Mucosa of rectum (tissue), 2 donors: ENCODE data around the gene SPAG6.

Source experiments
- H3K27ac ChIP-seq, 2 donors: one replicate each; pipeline ENCODE4 v1.7.0; 2013; ENCODE audit warnings: inconsistent platforms in 2 of 2, low read depth in 2 of 2, low read length in 2 of 2
- H3K27me3 ChIP-seq, 2 donors: one replicate each; pipeline ENCODE4 v1.7.0; 2013; ENCODE audit warnings: low read length in 2 of 2; ENCODE audit not compliant: control insufficient read depth in 2 of 2, insufficient read depth in 2 of 2
- H3K36me3 ChIP-seq, 2 donors: one replicate each; pipeline ENCODE4 v1.7.0; 2013; ENCODE audit warnings: low read length in 2 of 2; ENCODE audit not compliant: control insufficient read depth in 2 of 2, insufficient read depth in 2 of 2
- H3K4me1 ChIP-seq, 2 donors: one replicate each; pipeline ENCODE4 v1.7.0; 2013; ENCODE audit warnings: low read length in 2 of 2, mild to moderate bottlenecking in 1 of 2; ENCODE audit not compliant: control insufficient read depth in 2 of 2, insufficient read depth in 2 of 2
- H3K4me3 ChIP-seq, 2 donors: one replicate each; pipeline ENCODE4 v1.7.0; 2013; ENCODE audit warnings: low read length in 2 of 2
- H3K9ac ChIP-seq, 2 donors: one replicate each; pipeline ENCODE4 v1.7.0; 2013; ENCODE audit warnings: low read length in 2 of 2, low read depth in 1 of 2, mild to moderate bottlenecking in 1 of 2
- H3K9me3 ChIP-seq, 2 donors: one replicate each; pipeline ENCODE4 v1.7.0; 2013; ENCODE audit warnings: low read length in 2 of 2; ENCODE audit not compliant: control insufficient read depth in 2 of 2
- donor health status: healthy.
- donor health status: Normal muscosa, but diverticular disease.

Gene SPAG6

DNA sequence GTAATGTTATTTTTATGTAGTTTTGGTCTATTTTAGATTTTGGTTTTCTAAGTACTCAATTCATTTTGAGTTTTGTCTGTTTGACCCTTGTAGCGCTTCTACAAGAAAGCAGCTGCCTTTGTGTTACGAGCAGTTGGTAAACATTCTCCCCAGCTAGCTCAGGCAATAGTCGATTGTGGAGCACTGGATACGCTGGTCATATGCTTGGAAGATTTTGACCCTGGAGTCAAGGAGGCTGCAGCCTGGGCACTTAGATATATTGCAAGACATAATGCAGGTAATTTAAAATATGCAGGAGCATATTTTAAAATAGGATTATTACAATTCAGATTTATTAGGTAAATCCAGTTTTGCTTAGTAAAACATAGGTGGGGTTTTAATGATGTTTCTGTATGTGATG lies 23.1 kb downstream of the SPAG6 start:
- Histone ChIP-seq H3K27ac (no peak overlapping the region), H3K4me3 (no peak overlapping the region), H3K9ac (no peak overlapping the region)

DNA sequence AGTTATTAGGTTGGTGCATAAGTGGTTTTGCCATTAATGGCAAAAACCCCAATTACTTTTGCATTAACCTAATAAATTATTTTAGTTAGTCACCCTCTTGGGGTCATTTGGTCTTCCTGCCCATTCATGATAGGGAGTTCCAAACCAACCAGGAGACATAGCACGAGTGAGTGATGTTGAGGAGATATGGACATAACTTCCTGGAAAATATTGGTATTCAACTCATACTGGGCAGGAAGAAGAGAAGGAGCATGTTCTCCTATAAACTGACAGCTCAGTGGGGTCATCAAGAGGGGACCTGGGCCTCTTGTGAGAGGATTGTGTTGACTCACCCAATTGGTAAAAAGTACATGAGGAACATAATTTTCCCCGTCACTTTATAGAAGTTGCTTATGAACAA lies 23.7 kb downstream of the SPAG6 start:
- H3K9ac ChIP-seq: no peak overlapping the region
- H3K4me1 ChIP-seq: no peaks in the 10 kb centered on the region
- no peaks in the 10 kb centered on the region for H3K27me3 ChIP-seq
- no peaks in the 10 kb centered on the region for H3K36me3 ChIP-seq
- H3K4me3 ChIP-seq: no peak overlapping the region
- no peak overlapping the region for H3K27ac ChIP-seq
- H3K9me3 ChIP-seq: no peaks in the 10 kb centered on the region

More for the DNA sequence above, 23.1 kb downstream of the SPAG6 start:
- no peaks in the 10 kb centered on the region for H3K9me3 ChIP-seq
- H3K36me3 ChIP-seq: no peaks in the 10 kb centered on the region
- H3K27me3 ChIP-seq: peaks cover 0 to 1% of the 10 kb centered on the region in 2 donors
- H3K4me1 ChIP-seq: no peaks in the 10 kb centered on the region

DNA sequence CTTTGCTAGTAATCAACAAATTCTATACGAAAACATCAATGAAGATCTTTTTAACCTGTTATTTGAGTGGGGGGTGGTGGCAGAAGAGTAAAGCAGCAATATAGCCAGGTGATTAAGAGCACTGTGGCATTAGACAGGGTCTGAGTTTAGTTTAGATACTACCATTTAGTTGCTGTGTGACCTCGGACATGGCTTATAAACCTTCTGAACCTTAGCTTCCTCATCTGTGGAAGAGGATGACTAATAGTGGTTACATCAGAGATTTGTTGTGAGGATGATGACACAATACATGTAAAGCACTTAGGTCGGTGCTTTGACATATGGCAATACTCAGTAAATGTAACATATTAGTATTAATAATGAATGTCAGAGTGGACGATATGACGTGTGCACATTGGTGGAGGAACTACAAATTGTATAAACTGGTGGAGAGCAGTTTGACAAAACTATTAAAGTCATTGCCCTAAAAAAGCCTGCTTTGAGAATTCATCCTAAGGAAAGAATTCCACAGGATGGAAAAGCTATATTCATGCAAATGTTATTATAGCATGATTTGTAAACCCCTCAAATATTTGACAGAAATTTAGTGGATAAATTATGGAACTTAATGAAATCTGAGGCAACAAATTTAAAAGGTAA lies 24.3 kb downstream of the SPAG6 start:
- H3K4me1 ChIP-seq: no peaks in the 10 kb centered on the region
- no peaks in the 10 kb centered on the region for H3K27me3 ChIP-seq
- no peak overlapping the region for H3K4me3 ChIP-seq
- H3K27ac ChIP-seq: no peak overlapping the region
- no peaks in the 10 kb centered on the region for H3K9me3 ChIP-seq
- H3K9ac ChIP-seq: no peak overlapping the region
- H3K36me3 ChIP-seq: no peaks in the 10 kb centered on the region

DNA sequence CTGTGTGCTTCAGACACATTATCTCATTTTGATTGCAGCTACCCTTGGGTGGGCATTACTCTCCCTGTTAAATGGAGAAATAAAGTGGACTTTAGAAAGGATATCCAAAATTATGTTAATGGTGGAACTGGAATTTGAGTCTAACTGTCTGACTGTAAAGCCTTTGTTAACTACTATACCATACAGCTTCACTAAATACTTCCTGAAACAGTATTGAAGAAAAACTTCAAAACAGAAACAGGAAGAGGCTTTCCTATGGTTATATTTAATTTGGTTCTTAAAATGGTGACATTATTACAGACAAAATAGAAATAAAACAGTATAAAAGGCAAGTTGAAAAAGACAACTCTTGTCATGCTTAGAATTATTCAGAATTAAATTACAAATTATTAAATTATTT lies 25.0 kb downstream of the SPAG6 start:
- Histone ChIP-seq H3K36me3 (no peaks in the 10 kb centered on the region), H3K27me3 (no peaks in the 10 kb centered on the region), H3K9ac (no peak overlapping the region), H3K4me1 (no peaks in the 10 kb centered on the region), H3K9me3 (no peaks in the 10 kb centered on the region), H3K27ac (no peak overlapping the region), H3K4me3 (no peak overlapping the region)

DNA sequence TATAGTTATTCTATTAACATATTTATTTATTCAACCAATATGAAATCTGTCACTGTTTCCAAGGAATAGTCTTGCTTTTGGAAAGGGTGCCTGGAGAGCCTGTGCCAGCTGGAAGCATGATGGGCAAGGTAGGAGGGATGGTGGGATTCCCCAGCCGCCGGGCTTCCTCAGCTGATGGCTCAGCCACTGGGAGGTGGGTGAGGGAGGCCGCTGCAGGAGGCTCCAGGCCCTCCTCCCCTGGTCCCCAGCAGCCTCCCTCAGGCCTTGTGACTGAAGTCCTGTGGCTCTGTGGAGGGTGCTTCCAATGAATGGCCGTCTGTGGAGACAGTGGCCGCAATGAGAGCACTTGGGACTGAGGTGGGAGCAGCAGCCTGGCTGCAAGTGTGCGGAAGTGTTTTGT lies 27.0 kb downstream of the SPAG6 start:
- Histone ChIP-seq H3K36me3 (no peaks in the 10 kb centered on the region), H3K9ac (no peak overlapping the region), H3K4me3 (no peak overlapping the region), H3K4me1 (no peaks in the 10 kb centered on the region), H3K27me3 (no peaks in the 10 kb centered on the region), H3K9me3 (no peaks in the 10 kb centered on the region), H3K27ac (no peak overlapping the region)

DNA sequence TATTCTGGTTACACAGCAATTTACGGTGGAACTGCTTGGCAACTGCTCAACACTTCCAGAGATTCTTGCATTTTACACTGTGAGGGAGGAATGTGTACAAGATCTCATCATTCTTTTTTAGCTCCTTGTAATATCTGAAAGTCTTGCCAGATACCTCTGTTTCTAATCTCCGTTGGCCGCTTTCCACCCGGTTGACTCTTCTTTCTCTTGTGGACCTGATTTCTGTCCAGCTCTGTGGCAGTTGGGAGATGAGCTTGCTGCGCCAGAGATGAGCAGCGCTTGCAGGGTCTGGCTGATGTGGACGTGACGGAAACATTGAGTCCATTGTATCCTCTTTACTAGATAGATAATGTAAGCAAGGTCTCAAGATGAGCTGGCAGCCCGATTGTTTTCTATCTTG lies 27.6 kb downstream of the SPAG6 start:
- H3K9ac ChIP-seq: no peak overlapping the region
- no peak overlapping the region for H3K27ac ChIP-seq
- H3K36me3 ChIP-seq: no peaks in the 10 kb centered on the region
- H3K9me3 ChIP-seq: no peaks in the 10 kb centered on the region
- H3K27me3 ChIP-seq: no peaks in the 10 kb centered on the region
- no peak overlapping the region for H3K4me3 ChIP-seq
- H3K4me1 ChIP-seq: no peaks in the 10 kb centered on the region

DNA sequence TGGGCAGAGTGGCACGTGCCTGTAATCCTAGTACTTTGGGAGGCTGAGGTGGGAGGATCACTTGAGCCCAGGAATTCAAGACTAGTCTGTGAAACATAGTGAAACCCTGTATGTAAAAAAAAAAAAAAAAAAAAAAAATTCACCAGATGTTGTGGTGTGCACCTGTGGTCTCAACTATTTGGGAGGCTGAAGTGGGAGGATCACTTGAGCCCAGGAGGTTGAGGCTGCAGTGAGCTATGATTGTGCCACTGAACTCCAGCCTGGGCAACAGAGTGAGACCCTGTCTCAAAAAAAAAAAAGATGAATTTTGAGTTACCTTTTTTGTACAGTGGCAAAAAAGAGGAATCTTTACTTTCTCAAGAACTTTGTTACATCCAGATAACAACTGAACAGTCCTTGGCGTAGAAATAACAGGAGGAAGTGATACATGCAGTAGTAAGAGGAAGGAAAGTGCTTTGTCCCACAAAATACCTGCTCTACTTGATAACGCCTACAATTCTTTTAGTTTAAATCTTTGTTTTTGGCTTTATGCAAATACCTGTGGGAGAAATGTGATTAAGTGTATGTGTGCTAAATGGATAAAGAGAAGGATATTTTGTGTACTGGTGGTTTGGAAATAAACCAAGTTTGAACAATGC lies 29.3 kb downstream of the SPAG6 start:
- H3K9ac ChIP-seq: no peak overlapping the region
- H3K27ac ChIP-seq: no peak overlapping the region
- H3K27me3 ChIP-seq: no peaks in the 10 kb centered on the region
- H3K9me3 ChIP-seq: no peaks in the 10 kb centered on the region
- no peak overlapping the region for H3K4me3 ChIP-seq
- no peaks in the 10 kb centered on the region for H3K36me3 ChIP-seq
- no peaks in the 10 kb centered on the region for H3K4me1 ChIP-seq

DNA sequence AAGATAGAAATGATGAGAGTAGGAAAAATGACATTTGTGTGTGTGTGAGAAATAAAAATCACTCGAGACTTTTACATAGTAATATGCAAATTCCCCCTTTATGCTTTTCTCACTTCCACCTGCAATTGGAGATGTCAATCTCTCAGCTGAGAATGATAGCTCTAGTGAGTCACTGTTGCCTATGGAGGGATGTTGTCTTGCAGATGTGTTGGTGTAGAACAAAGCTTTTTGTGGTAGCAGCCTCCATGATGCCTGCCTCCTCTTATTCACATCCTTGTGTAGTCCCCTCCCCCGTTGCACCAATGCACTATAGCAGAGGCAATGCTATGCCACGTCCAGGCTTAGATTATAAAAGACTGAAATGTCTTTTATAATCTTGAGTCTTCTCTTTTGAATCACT lies 33.8 kb downstream of the SPAG6 start:
- Histone ChIP-seq H3K4me1 (no peaks in the 10 kb centered on the region), H3K36me3 (no peaks in the 10 kb centered on the region), H3K9me3 (no peaks in the 10 kb centered on the region), H3K27ac (no peak overlapping the region), H3K9ac (no peak overlapping the region), H3K4me3 (no peak overlapping the region), H3K27me3 (no peaks in the 10 kb centered on the region)

DNA sequence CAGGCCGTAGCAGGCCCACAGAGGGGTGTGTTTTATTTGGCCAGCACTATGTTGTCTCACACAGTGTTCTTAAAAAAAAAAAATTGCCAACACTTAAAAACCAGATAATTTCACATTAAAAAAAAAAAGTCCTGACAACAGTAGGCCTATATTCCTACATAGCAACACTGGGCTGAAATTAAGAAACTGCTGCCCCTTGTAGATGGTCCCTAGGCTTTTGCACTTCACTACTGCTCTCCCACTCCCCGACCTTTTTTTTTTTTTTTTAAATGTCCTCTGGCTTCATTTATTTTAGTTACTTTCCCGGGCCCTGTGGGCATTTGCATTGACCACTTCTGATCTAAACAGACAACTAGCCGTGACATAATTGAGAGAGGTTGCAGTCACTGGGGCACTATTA lies 36.0 kb downstream of the SPAG6 start:
- H3K4me3 ChIP-seq: no peak overlapping the region

DNA sequence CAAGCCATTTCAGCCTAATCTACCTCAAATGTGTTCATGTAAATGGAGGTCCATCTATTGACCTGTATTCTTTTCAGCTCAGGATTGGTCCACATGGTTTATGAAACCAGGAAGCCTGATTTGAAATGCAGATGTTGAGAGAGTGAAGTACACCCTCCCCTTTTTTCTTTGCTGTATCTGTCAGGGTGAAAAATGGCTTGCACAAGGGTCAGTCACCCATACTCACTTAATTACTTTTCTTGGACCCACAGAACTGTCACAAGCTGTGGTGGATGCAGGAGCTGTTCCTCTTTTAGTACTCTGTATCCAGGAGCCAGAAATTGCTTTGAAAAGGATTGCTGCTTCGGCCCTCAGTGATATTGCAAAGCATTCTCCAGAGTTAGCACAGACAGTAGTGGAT lies 41.2 kb downstream of the SPAG6 start:
- no peak overlapping the region for H3K4me3 ChIP-seq
- no peaks in the 10 kb centered on the region for H3K27me3 ChIP-seq
- H3K27ac ChIP-seq: no peak overlapping the region
- no peaks in the 10 kb centered on the region for H3K36me3 ChIP-seq
- H3K9ac ChIP-seq: no peak overlapping the region
- no peaks in the 10 kb centered on the region for H3K9me3 ChIP-seq
- no peaks in the 10 kb centered on the region for H3K4me1 ChIP-seq

More for the DNA sequence above, 36.0 kb downstream of the SPAG6 start:
- H3K9me3 ChIP-seq: no peaks in the 10 kb centered on the region
- no peak overlapping the region for H3K9ac ChIP-seq
- no peaks in the 10 kb centered on the region for H3K4me1 ChIP-seq
- no peaks in the 10 kb centered on the region for H3K36me3 ChIP-seq
- no peak overlapping the region for H3K27ac ChIP-seq
- H3K27me3 ChIP-seq: no peaks in the 10 kb centered on the region
